Smooth muscle cell (in vitro differentiated cells): ENCODE measurements around the gene NADSYN1. TPM values are rescaled to one million over a fixed set of nuclear protein-coding genes. Genes with fewer than 3 reads are reported as not detected.
A peak's percentile ranks its signal among the peaks of the same experiment; 100 is the strongest.
"Not testable (repeated sequence)": the region's sequence is repeated elsewhere in the genome, so short reads cannot be mapped to it uniquely, and the experiment has no call there.

Experiments
- DNase-seq: peaks from one replicate; lab custom pipeline; 2025; ENCODE audit not compliant: unreplicated experiment; lab: John Stamatoyannopoulos, UW
- H2AFZ ChIP-seq: fragments of 200-600 bp; sonication (generic); 2 replicates; pipeline ENCODE4 v1.6.0; 2016; ENCODE audit warnings: antibody characterized with exemption, low read depth, mild to moderate bottlenecking
- H3F3A ChIP-seq: fragments of 200-600 bp; sonication (generic); 2 replicates; pipeline ENCODE4 v1.6.0; 2017; ENCODE audit warnings: antibody characterized with exemption, low read depth
- H3K27ac ChIP-seq: fragments of 200-600 bp; sonication (generic); 2 replicates; pipeline ENCODE4 v1.5.1; 2016; ENCODE audit warnings: low read depth, mild to moderate bottlenecking
- H3K27me3 ChIP-seq: fragments of 200-600 bp; sonication (generic); 2 replicates; pipeline ENCODE4 v1.6.1; 2016; ENCODE audit warnings: low read depth, mild to moderate bottlenecking
- H3K36me3 ChIP-seq: fragments of 200-600 bp; sonication (generic); 2 replicates; pipeline ENCODE4 v1.5.1; 2016; ENCODE audit warnings: low read depth
- H3K4me1 ChIP-seq: fragments of 200-600 bp; sonication (generic); 2 replicates; pipeline ENCODE4 v1.5.1; 2016; ENCODE audit warnings: low read depth
- H3K4me2 ChIP-seq: fragments of 200-600 bp; sonication (generic); 2 replicates; pipeline ENCODE4 v1.6.0; 2016; ENCODE audit warnings: mild to moderate bottlenecking
- H3K4me3 ChIP-seq: fragments of 200-600 bp; sonication (generic); 2 replicates; pipeline ENCODE4 v1.5.1; 2016; ENCODE audit warnings: mild to moderate bottlenecking
- H3K79me2 ChIP-seq: fragments of 200-600 bp; sonication (generic); 2 replicates; pipeline ENCODE4 v1.6.0; 2016; ENCODE audit warnings: low read depth, mild to moderate bottlenecking
- H3K9ac ChIP-seq: fragments of 200-600 bp; sonication (generic); 2 replicates; pipeline ENCODE4 v1.6.0; 2016; ENCODE audit warnings: low read depth
- H3K9me3 ChIP-seq: fragments of 200-600 bp; sonication (generic); replicated peaks from 2 replicates; pipeline ENCODE4 v1.5.1; 2016; ENCODE audit warnings: low read depth
- H4K20me1 ChIP-seq: fragments of 200-600 bp; sonication (generic); 2 replicates; pipeline ENCODE4 v1.6.0; 2016; ENCODE audit warnings: low read depth
- CTCF ChIP-seq: fragments of 200-600 bp; sonication (generic); IDR thresholded peaks from 2 replicates; pipeline ENCODE4 v1.5.1; 2017; ENCODE audit warnings: borderline replicate concordance, mild to moderate bottlenecking, antibody characterized with exemption; ENCODE audit not compliant: insufficient read depth, poor library complexity, severe bottlenecking
- WGBS: methylation state at CpG from one replicate; pipeline ENCODE4 v1.1.7; 2016; ENCODE audit warnings: low lambda C conversion rate; 5-methylcytosine and 5-hydroxymethylcytosine counted together
- polyA plus RNA-seq: library from polyadenylated mRNA; unstranded; fragments of >200 nt; fragmentation: Nextera tagmentation; extraction: Ambion mirVana; gene quantifications from 2 replicates; pipeline ENCODE4 v1.2.1, GENCODE V29; 2016
- total RNA-seq: library from RNA; depleted of rRNA; stranded (reverse); fragments of >200 nt; gene quantifications from 2 replicates; pipeline ENCODE4 v1.2.3, GENCODE V29; 2014

The NADSYN1 gene
- total and polyA plus RNA-seq, 2 experiments from 2014 or later: 30.2 to 33.8 TPM

DNA sequence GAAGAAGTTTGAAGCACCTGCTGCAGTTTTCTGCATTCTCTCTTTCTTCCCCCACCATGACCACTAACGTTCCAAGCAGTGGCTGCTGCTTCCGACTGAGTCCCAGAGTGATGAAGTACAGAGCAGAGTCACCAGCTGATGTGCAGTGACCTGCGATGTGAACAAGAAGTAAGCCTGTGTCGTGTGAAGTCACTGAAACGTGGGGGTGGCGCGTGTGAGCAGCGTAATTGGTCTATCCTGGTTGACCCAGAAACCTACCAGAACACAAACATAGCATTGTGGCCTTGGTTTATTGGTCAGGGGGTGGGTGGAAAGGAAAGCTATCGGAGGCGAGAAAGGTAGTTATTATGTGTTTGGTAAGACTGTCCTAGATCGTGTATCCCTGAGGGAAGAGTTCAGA lies 77.6 kb downstream of the NADSYN1 start:
- Histone ChIP-seq H3K27ac (no peak overlapping the region), H3K27me3 (no peaks in the 10 kb centered on the region), H3K36me3 (no peaks in the 10 kb centered on the region), H3K4me1 (no peaks in the 10 kb centered on the region), H3K4me2 (no peak overlapping the region), H3K4me3 (no peak overlapping the region), H3F3A (no peaks in the 10 kb centered on the region), H4K20me1 (no peaks in the 10 kb centered on the region), H3K9me3 (no peaks in the 10 kb centered on the region), H2AFZ (no peak overlapping the region), H3K9ac (no peak overlapping the region), H3K79me2 (no peaks in the 10 kb centered on the region)
- DNase-seq: no peak
- no peak for TF ChIP-seq CTCF
- 90% methylated on average over 11 of the region's 11 CpGs for WGBS

GRCh38 chr11:71532036-71532610 lies 79.1 kb downstream of the NADSYN1 start:
- no peak for DNase-seq
- H3F3A ChIP-seq: no peaks in the 10 kb centered on the region
- no peaks in the 10 kb centered on the region for H3K4me1 ChIP-seq
- no peak for TF ChIP-seq CTCF
- H3K4me3 ChIP-seq: no peak overlapping the region
- H3K9ac ChIP-seq: no peak overlapping the region
- WGBS: 80% methylated on average over 10 of the region's 10 CpGs
- no peaks in the 10 kb centered on the region for H3K79me2 ChIP-seq
- H3K27ac ChIP-seq: no peak overlapping the region
- no peaks in the 10 kb centered on the region for H3K27me3 ChIP-seq
- H3K9me3 ChIP-seq: no peaks in the 10 kb centered on the region
- no peaks in the 10 kb centered on the region for H4K20me1 ChIP-seq
- H3K36me3 ChIP-seq: no peaks in the 10 kb centered on the region
- no peak overlapping the region for H2AFZ ChIP-seq
- no peak overlapping the region for H3K4me2 ChIP-seq

DNA sequence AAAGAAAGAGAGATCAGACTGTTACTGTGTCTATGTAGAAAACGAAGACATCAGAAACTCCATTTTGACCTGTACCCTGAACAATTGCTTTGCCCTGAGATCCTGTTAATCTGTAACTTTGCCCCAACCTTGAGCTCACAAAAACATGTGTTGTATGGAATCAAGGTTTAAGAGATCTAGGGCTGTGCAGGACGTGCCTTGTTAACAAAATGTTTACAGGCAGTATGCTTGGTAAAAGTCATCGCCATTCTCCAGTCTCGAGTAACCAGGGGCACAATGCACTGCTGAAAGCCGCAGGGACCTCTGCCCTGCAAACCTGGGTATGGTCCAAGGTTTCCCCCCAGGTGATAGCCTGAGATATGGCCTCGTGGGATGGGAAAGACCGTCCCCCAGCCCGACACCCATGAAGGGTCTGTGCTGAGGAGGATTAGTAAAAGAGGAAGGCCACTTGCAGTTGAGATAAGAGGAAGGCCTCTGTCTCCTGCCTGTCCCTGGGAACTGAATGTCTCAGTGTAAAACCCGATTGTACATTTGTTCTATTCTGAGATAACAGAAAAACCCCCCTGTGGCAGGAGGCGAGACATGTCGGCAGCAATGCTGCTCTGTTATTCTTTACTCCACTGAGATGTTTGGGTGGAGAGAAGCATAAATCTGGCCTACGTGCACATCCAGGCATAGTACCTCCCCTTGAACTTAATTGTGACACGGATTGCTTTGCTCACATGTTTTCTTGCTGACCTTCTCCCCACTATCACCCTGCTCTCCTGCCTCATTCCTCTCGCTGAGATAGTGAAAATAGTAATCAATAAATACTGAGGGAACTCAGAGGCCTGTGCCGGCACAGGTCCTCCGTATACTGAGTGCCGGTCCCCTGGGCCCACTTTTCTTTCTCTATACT lies 82.0 kb downstream of the NADSYN1 start:
- not testable (repeated sequence) for DNase-seq, H3K9ac ChIP-seq, H3K9me3 ChIP-seq, H3K4me2 ChIP-seq, H3K27ac ChIP-seq, H3K79me2 ChIP-seq, H3K4me3 ChIP-seq, H4K20me1 ChIP-seq, H3K4me1 ChIP-seq, H3K36me3 ChIP-seq, H3F3A ChIP-seq, H3K27me3 ChIP-seq
- H2AFZ ChIP-seq: peak overlapping the region; percentile 66
- WGBS: 68% methylated on average over 17 of the region's 17 CpGs

- no peak for TF ChIP-seq CTCF
- Histone ChIP-seq H3K36me3 (no peaks in the 10 kb centered on the region), H3K4me2 (no peak overlapping the region), H2AFZ (no peak overlapping the region), H3K4me1 (no peaks in the 10 kb centered on the region), H3K4me3 (no peak overlapping the region), H3F3A (no peaks in the 10 kb centered on the region), H3K9me3 (no peaks in the 10 kb centered on the region), H4K20me1 (no peaks in the 10 kb centered on the region), H3K27ac (no peak overlapping the region), H3K27me3 (no peaks in the 10 kb centered on the region), H3K9ac (no peak overlapping the region), H3K79me2 (no peaks in the 10 kb centered on the region)
- DNase-seq: no peak
- WGBS: 98% methylated on average over 9 of the region's 9 CpGs
These were observed 82.8 kb downstream of the NADSYN1 start for GRCh38 chr11:71535825-71536224.
